ENCODE results near the gene UIMC1.

UIMC1 gene

DNA sequence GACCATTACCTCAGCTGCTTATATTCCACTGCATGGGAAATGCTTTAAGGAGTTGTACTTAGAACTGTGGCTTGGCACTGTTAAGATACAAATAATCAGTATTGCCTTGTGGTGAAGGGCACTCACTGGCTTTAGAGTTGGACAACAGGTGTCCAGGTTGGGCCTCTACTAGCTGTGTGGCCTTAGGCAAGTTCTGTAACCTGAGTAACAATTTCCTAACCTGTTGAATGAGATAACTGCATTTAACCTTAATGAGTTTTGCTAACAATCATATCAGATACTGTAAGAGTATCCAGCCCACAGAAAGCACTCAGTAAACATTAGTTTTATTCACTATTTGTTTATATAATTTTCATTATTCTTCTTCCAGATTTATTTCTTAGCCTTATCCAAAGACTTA is 90.2 kb downstream of the UIMC1 start:
- Mint-ChIP-seq H3K4me3 (no peak overlapping the region), H3K27ac (no peak overlapping the region), H3K4me1 (ENCODE audit: low read depth) (peaks cover 19% of the 10 kb centered on the region), H3K36me3 (ENCODE audit: low read depth) (peaks cover 62% of the 10 kb centered on the region), H3K27me3 (no peaks in the 10 kb centered on the region), H3K9me3 (no peaks in the 10 kb centered on the region)

DNA sequence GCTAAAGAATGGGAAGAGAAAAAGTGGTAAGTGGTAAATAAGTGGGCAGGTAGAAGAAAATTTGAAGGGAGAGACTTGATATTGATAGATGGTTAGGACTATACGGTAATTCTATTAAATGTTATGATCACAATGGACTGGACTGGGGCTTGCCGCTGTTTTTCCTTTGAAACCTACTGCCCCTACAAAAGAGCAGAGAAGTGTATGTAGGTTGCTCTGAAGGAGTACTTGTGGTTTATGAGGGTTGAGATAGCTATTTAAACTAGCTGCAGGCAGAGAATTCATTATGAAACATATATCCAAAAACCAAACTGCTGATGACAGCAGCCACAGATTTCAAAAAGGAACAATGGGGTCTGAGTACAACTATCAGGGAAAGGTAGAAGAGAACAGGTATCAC is 90.7 kb downstream of the UIMC1 start:
- H3K36me3 Mint-ChIP-seq (ENCODE audit: low read depth): peaks cover 59% of the 10 kb centered on the region
- H3K4me1 Mint-ChIP-seq (ENCODE audit: low read depth): peaks cover 23% of the 10 kb centered on the region
- H3K27me3 Mint-ChIP-seq: no peaks in the 10 kb centered on the region
- H3K27ac Mint-ChIP-seq: peak overlapping the region; percentile 49
- no peaks in the 10 kb centered on the region for H3K9me3 Mint-ChIP-seq
- H3K4me3 Mint-ChIP-seq: no peak overlapping the region

DNA sequence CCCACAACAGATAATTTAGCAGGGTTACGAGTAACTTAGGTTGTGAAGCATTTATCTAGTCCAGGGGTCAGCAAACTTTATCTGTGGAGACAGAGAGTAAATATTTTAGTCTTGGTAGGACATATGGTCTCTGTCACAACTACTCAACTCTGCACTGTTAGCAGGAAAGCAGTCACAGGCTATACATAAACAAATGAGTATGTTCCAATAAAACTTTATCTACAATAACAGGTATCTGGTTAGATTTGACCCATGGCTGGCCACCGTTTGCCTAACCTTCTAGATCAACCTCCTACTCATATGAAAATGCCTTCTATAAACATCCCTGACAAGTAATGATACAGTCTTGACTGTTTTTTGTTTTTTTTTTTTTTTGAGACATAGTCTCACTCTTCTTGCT is 94.5 kb downstream of the UIMC1 start:
- Mint-ChIP-seq H3K4me1 (ENCODE audit: low read depth) (peaks cover 37% of the 10 kb centered on the region), H3K4me3 (no peak overlapping the region), H3K36me3 (ENCODE audit: low read depth) (peaks cover 60% of the 10 kb centered on the region), H3K27me3 (no peaks in the 10 kb centered on the region), H3K27ac (no peak overlapping the region), H3K9me3 (no peaks in the 10 kb centered on the region)

DNA sequence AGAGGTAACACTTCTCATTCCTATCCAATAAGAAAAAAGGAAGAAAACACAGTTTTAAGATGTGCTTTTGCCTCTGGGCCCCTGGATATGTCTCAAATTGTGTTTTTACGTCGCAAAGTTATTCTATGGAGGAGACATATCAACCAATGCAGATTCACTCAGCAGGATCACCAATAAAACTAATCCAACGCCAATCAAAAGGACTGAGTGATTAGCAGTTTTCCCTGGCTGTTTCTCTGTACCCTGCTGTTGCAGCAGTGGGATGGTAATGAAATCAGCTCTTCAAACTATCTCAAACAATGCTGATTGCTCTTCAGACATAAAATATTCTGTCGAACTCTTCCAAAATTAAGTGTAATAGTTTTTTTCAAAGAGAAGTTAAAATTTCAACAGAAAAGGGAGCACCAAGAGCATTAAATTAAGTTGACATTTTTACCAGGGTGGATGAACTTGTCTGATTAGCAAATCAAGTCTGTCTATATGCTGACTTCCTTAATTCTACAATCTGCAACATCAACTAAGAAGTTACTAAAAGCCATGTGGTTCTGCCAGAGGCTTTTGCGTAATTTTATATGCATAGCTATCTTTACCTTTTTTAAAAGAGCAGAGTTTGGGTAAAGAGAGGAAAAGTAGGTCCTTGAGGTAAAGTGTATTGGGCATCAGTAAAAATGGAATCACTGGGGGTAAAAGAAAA is 97.8 kb downstream of the UIMC1 start:
- Mint-ChIP-seq H3K9me3 (no peaks in the 10 kb centered on the region), H3K4me3 (no peak overlapping the region), H3K4me1 (ENCODE audit: low read depth) (peaks cover 21% of the 10 kb centered on the region), H3K27ac (no peak overlapping the region), H3K36me3 (ENCODE audit: low read depth) (peaks cover 72% of the 10 kb centered on the region), H3K27me3 (no peaks in the 10 kb centered on the region)

DNA sequence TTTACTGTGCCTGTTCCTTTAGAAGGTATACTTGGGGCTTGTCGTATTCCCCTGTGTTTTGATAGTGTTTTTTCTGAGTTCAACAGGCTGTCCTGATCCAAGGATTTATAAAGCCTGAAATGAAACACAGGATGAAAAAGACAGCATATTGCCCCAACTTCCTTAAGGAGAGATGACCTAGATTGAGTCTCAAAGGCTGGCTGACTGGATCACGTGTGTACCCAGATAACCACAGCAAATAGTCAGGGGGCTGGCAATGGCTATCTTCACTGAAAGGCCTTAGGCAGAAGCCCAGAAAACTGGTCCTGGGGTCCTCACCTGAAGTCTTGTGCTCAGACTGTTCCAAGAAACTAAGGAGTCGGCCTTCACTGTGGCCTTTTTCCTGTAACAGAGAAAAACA is 99.8 kb downstream of the UIMC1 start:
- peaks cover 74% of the 10 kb centered on the region for H3K36me3 Mint-ChIP-seq (ENCODE audit: low read depth)
- no peaks in the 10 kb centered on the region for H3K9me3 Mint-ChIP-seq
- H3K27me3 Mint-ChIP-seq: no peaks in the 10 kb centered on the region
- no peak overlapping the region for H3K27ac Mint-ChIP-seq
- H3K4me1 Mint-ChIP-seq (ENCODE audit: low read depth): peaks cover 35% of the 10 kb centered on the region
- no peak overlapping the region for H3K4me3 Mint-ChIP-seq

GRCh38 chr5:176906126-176906525 is 100.5 kb downstream of the UIMC1 start:
- H3K9me3 Mint-ChIP-seq: no peaks in the 10 kb centered on the region
- H3K4me3 Mint-ChIP-seq: no peak overlapping the region
- H3K27me3 Mint-ChIP-seq: no peaks in the 10 kb centered on the region
- H3K36me3 Mint-ChIP-seq (ENCODE audit: low read depth): peaks cover 74% of the 10 kb centered on the region
- H3K4me1 Mint-ChIP-seq (ENCODE audit: low read depth): peaks cover 36% of the 10 kb centered on the region
- no peak overlapping the region for H3K27ac Mint-ChIP-seq

- H3K27me3 Mint-ChIP-seq: no peaks in the 10 kb centered on the region
- H3K4me3 Mint-ChIP-seq: no peak overlapping the region
- no peaks in the 10 kb centered on the region for H3K9me3 Mint-ChIP-seq
- H3K4me1 Mint-ChIP-seq (ENCODE audit: low read depth): peaks cover 37% of the 10 kb centered on the region
- H3K27ac Mint-ChIP-seq: no peak overlapping the region
- peaks cover 75% of the 10 kb centered on the region for H3K36me3 Mint-ChIP-seq (ENCODE audit: low read depth)
These were observed 102.3 kb downstream of the UIMC1 start for GRCh38 chr5:176904276-176904675.

- Mint-ChIP-seq H3K27me3 (no peaks in the 10 kb centered on the region), H3K4me1 (ENCODE audit: low read depth) (peaks cover 43% of the 10 kb centered on the region), H3K4me3 (no peak overlapping the region), H3K36me3 (ENCODE audit: low read depth) (peaks cover 63% of the 10 kb centered on the region), H3K27ac (peak overlapping the region; percentile 46), H3K9me3 (no peaks in the 10 kb centered on the region)
These were observed 103.5 kb downstream of the UIMC1 start for GRCh38 chr5:176902911-176903664.

GRCh38 chr5:176902102-176902814 is 104.3 kb downstream of the UIMC1 start:
- Mint-ChIP-seq H3K27ac (peak overlapping the region; percentile 91), H3K4me1 (ENCODE audit: low read depth) (peaks cover 50% of the 10 kb centered on the region), H3K4me3 (no peak overlapping the region), H3K9me3 (no peaks in the 10 kb centered on the region), H3K36me3 (ENCODE audit: low read depth) (peaks cover 55% of the 10 kb centered on the region), H3K27me3 (peaks cover 5% of the 10 kb centered on the region)

GRCh38 chr5:176901260-176902101 is 105.1 kb downstream of the UIMC1 start:
- no peaks in the 10 kb centered on the region for H3K9me3 Mint-ChIP-seq
- peak overlapping the region; percentile 91 for H3K27ac Mint-ChIP-seq
- peaks cover 5% of the 10 kb centered on the region for H3K27me3 Mint-ChIP-seq
- H3K4me1 Mint-ChIP-seq (ENCODE audit: low read depth): peaks cover 51% of the 10 kb centered on the region
- peak overlapping the region; percentile 54 for H3K4me3 Mint-ChIP-seq
- peaks cover 47% of the 10 kb centered on the region for H3K36me3 Mint-ChIP-seq (ENCODE audit: low read depth)

DNA sequence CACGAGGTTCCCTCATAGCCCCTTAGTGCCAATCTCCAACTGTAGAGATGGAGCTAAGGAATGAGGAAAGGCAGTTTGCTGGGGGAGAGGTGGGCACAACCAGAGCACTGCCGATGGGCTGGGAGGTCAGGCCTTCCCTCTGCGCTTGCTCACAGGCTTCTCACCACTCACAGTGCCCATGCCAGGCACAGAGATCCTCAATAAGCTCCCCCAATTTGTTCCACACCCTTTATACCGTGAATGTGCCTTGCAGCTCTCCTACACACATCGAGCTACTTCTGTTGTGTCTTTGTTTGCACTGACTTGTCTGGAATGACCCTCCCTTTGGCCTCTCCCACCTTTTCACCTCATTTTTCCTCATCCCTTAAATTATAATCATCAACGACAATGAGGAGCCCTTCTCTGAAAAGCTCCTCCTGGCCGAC is 105.8 kb downstream of the UIMC1 start:
- H3K36me3 Mint-ChIP-seq (ENCODE audit: low read depth): peaks cover 42% of the 10 kb centered on the region
- peak overlapping the region; percentile 71 for H3K27ac Mint-ChIP-seq
- no peak overlapping the region for H3K4me3 Mint-ChIP-seq
- H3K4me1 Mint-ChIP-seq (ENCODE audit: low read depth): peaks cover 51% of the 10 kb centered on the region
- peaks cover 6% of the 10 kb centered on the region for H3K27me3 Mint-ChIP-seq
- no peaks in the 10 kb centered on the region for H3K9me3 Mint-ChIP-seq

- peaks cover 36% of the 10 kb centered on the region for H3K36me3 Mint-ChIP-seq (ENCODE audit: low read depth)
- peak overlapping the region; percentile 2 for H3K27ac Mint-ChIP-seq
- H3K4me3 Mint-ChIP-seq: no peak overlapping the region
- H3K4me1 Mint-ChIP-seq (ENCODE audit: low read depth): peaks cover 51% of the 10 kb centered on the region
- H3K27me3 Mint-ChIP-seq: peaks cover 10% of the 10 kb centered on the region
- H3K9me3 Mint-ChIP-seq: no peaks in the 10 kb centered on the region
These were observed 106.4 kb downstream of the UIMC1 start for GRCh38 chr5:176899946-176900779.

- peaks cover 51% of the 10 kb centered on the region for H3K4me1 Mint-ChIP-seq (ENCODE audit: low read depth)
- peaks cover 30% of the 10 kb centered on the region for H3K36me3 Mint-ChIP-seq (ENCODE audit: low read depth)
- no peak within 1 kb of the TSS for H3K4me3 Mint-ChIP-seq
- peaks cover 10% of the 10 kb centered on the region for H3K27me3 Mint-ChIP-seq
- H3K27ac Mint-ChIP-seq: peak within 1 kb of the TSS; percentile 2
- H3K9me3 Mint-ChIP-seq: no peaks in the 10 kb centered on the region
These were observed 107.2 kb downstream of the UIMC1 start, which contains the start of gene HK3 for GRCh38 chr5:176899296-176899891. TSS of gene HK3 (minus strand) at chr5:176899346. CDS start at chr5:176896159, 3,187 bp downstream.
